ENCODE measurements around the gene LDLRAD3. TPM values are rescaled to one million over a fixed set of nuclear protein-coding genes. Genes with fewer than 3 reads are reported as not detected.
A peak's percentile ranks its signal among the peaks of the same experiment; 100 is the strongest.

LDLRAD3 gene
- total RNA-seq, 1 donor = 10.5 TPM

- H3K4me1 ChIP-seq (ENCODE audit: insufficient read depth, low read length) = no peaks in the 10 kb centered on the region
- H3K4me2 ChIP-seq (ENCODE audit: insufficient read depth, low read length) = no peak overlapping the region
- TF ChIP-seq CTCF (IDR thresholded peaks at IDR 0.05; ENCODE audit: extremely low read depth, low read depth, low read length) = no peak
- H3K79me2 ChIP-seq (ENCODE audit: insufficient read depth, low read length) = peaks cover 38% of the 10 kb centered on the region
- H3K27me3 ChIP-seq (ENCODE audit: insufficient read depth, low read length) = no peaks in the 10 kb centered on the region
- H3K4me3 ChIP-seq (ENCODE audit: insufficient read depth, low read length) = no peak overlapping the region
- no peak overlapping the region for H3K27ac ChIP-seq (ENCODE audit: low read depth, low read length)
- no peak overlapping the region for H2AFZ ChIP-seq (ENCODE audit: low read length)
- peak; percentile 6 for DNase-seq (ENCODE audit: insufficient read length, low spot score, missing footprints)
- H4K20me1 ChIP-seq (ENCODE audit: insufficient read depth, low read length) = peaks cover 26% of the 10 kb centered on the region
- no peaks in the 10 kb centered on the region for H3K36me3 ChIP-seq (ENCODE audit: insufficient read depth, low read length)
- no peaks in the 10 kb centered on the region for H3K9me3 ChIP-seq (ENCODE audit: low read depth, low read length)
Observed at GRCh38 chr11:36280531-36280930, 336.7 kb downstream of the LDLRAD3 start.

Small RNA genes lying within 50 kb of the gene (small RNA-seq; reads per million reads assigned to genes)
- not detected for gene MIR3973

Measured in osteoblast (primary cell).